Vagina (tissue), 2 donors: ENCODE data around the gene MERTK.

Source experiments
- POLR2A ChIP-seq, 2 donors: fragments of 450-650 bp; IDR thresholded peaks; one replicate each; pipeline ENCODE4 v1.6.1; 2017; ENCODE audit warnings: antibody characterized with exemption in 2 of 2, mild to moderate bottlenecking in 2 of 2, moderate library complexity in 2 of 2
- POLR2AphosphoS5 ChIP-seq, 2 donors: sonication (generic); formaldehyde crosslinking; IDR thresholded peaks; one replicate each; pipeline ENCODE4 v1.9.0; 2017; ENCODE audit warnings: antibody characterized with exemption in 2 of 2, mild to moderate bottlenecking in 2 of 2, low read depth in 1 of 2; ENCODE audit not compliant: insufficient read depth in 1 of 2
- TF ChIP-seq, protein P1 (sequence below), 3 experiments: fragments of 450-650 bp in 2 of 3; fragments of 200-600 bp in 1 of 3; sonication (generic) in 1 of 3; IDR thresholded peaks; one replicate each; pipeline ENCODE4 v1.5.1; 2017 to 2019; ENCODE audit warnings: antibody characterized with exemption in 3 of 3, mild to moderate bottlenecking in 2 of 3, moderate library complexity in 2 of 3

DNA sequence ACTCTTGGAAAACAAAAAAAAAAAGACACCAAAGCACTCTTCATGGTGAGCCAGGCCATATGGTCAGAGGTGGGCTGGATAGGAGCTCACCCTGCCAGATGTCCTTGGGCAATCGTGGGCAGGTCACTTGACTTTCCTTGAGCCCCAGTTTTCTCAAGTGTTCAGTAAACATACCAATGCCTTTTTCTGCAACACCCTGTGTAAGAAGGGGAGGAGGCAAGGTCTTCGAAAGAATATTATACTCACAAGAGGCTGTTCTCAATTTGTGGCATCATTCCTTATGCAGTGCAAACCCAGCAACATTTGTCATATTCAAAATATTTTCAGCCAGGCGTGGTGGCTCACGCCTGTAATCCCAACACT is 133.8 kb downstream of the MERTK start:
- TF ChIP-seq, protein P1, sequence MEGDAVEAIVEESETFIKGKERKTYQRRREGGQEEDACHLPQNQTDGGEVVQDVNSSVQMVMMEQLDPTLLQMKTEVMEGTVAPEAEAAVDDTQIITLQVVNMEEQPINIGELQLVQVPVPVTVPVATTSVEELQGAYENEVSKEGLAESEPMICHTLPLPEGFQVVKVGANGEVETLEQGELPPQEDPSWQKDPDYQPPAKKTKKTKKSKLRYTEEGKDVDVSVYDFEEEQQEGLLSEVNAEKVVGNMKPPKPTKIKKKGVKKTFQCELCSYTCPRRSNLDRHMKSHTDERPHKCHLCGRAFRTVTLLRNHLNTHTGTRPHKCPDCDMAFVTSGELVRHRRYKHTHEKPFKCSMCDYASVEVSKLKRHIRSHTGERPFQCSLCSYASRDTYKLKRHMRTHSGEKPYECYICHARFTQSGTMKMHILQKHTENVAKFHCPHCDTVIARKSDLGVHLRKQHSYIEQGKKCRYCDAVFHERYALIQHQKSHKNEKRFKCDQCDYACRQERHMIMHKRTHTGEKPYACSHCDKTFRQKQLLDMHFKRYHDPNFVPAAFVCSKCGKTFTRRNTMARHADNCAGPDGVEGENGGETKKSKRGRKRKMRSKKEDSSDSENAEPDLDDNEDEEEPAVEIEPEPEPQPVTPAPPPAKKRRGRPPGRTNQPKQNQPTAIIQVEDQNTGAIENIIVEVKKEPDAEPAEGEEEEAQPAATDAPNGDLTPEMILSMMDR (IDR thresholded peaks at IDR 0.05): no peak
- no peak for TF ChIP-seq POLR2AphosphoS5 (IDR thresholded peaks at IDR 0.05; ENCODE audit: insufficient read depth in 1 of 2, low read depth in 1 of 2)
- TF ChIP-seq POLR2A (IDR thresholded peaks at IDR 0.05): no peak
